IPS DF 4.7 (cell line): Measurements from ENCODE around the gene PLEKHG4.

Experiments
- DNase-seq: peaks from one replicate; pipeline ENCODE4 v3.0.0-alpha.2; 2013; ENCODE audit warnings: low spot score; ENCODE audit errors: extremely low read depth

PLEKHG4 gene

DNA sequence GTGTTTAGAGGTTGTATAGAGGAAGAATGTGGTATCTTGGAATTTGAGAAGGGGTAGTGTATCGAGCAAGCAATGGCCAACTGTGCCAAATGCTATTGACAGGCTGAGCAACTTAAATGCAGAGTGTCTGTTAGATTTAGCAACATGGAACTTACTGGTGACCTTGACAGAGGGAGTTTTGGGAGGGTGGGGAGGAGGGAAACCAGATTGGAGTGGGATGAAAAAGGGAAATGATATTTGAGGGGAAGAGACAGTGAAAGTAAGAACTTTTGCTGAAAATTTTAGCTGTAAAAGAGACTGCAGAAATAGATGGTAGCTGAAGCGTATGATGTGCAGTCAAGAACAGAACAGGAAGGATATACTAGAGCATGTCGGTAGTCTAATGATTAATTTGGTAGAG lies 48.4 kb downstream of the PLEKHG4 start:
- no peak for DNase-seq

DNA sequence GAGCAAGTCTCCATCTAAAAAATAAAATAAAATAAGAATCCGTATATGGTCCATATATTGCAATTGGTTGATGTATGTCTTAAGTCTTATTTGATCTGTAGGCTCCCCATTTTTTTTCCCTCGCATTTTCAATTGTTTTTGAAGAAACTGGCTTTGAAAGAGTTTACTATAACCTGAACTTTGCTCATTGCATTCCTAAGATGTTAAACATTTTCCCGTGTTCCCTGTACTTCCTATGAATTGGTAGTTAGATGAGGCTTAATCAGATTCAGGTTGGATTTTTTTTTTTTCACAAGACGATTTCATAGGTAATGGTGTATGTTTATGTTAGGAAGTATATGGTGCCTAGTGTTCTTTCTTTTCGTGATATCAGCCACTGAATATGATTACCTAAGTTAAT lies 50.6 kb downstream of the PLEKHG4 start:
- DNase-seq: no peak

DNA sequence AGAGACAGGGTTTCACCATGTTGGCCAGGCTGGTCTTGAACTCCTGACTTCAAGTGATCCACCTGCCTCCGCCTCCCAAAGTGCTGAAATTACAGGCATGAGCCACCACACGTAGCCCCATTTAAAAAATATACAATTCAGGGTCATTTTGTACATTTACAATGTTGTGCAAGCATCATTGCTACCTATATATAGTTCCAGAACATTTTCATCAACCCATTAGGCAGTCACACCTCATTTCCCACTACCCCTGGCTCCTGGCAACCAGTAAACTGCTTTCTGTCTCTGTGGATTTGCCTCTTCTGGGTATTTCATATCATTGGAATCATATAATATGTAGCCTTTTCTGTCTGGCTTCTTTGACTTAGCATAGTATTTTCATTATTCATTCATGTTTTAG lies 54.0 kb downstream of the PLEKHG4 start:
- no peak for DNase-seq

DNA sequence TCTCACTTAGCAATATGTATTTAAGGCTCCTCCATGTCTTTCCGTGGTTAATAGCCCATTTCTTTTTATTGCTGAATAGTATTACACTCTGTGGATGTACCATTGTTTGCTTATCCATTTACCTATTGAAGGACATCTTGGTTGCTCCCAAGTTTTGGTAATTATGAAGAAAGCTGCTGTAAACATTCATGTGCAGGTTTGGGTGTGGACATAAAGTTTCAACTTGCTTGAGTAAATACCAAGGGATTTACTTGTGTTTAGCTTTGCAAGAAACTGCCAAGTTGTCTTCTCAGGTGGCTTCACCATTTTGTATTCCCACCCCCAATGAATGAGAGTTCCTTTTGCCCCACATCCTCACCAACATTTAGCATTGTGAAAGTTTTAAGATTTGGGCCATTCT lies 56.8 kb downstream of the PLEKHG4 start:
- DNase-seq: no peak

- no peak for DNase-seq
Measured at GRCh38 chr16:67336648-67337047, 57.3 kb downstream of the PLEKHG4 start.
